ENCODE data around the gene GLRA1. TPM values are rescaled to one million over a fixed set of nuclear protein-coding genes. Genes with fewer than 3 reads are reported as not detected.

Gene GLRA1
- total RNA-seq, 1 experiment from 2014 or later = not detected

- no peaks in the 10 kb centered on the region for H3K9me3 ChIP-seq (ENCODE audit: low read length)
- TF ChIP-seq CTCF (conservative IDR thresholded peaks at IDR 0.05; ENCODE audit: low read depth, low read length) (no peak), EZH2 (IDR thresholded peaks at IDR 0.05; ENCODE audit: low read length, unreplicated experiment) (no peak), EZH2phosphoT487 (IDR thresholded peaks at IDR 0.05; ENCODE audit: borderline replicate concordance, low read length) (no peak)
- peaks cover 68% of the 10 kb centered on the region for H3K79me2 ChIP-seq (ENCODE audit: low read length)
- CTCF ChIA-PET = no interaction called here
- no peak overlapping the region for H3K9ac ChIP-seq (ENCODE audit: low read length)
- no peak overlapping the region for H2AFZ ChIP-seq (ENCODE audit: low read length)
- H4K20me1 ChIP-seq (ENCODE audit: low read length) = peaks cover 36% of the 10 kb centered on the region
- no peak overlapping the region for H3K4me2 ChIP-seq (ENCODE audit: low read length)
- H3F3A ChIP-seq (ENCODE audit: low read length, unreplicated experiment) = no peaks in the 10 kb centered on the region
- POLR2A ChIA-PET (ENCODE audit: unreplicated experiment) = no interaction called here
- intact Hi-C loops (cut with micrococcal nuclease) = no loop called here
- DNase-seq = no peak
- no TSS peak for BruUV-seq (replicated peaks)
- H3K27ac ChIP-seq (ENCODE audit: low read length) = no peak overlapping the region
- no peaks in the 10 kb centered on the region for H3K9me2 ChIP-seq (replicated peaks; ENCODE audit: low read length)
- H3K27me3 ChIP-seq (ENCODE audit: low read length) = no peaks in the 10 kb centered on the region
- H3K4me1 ChIP-seq (ENCODE audit: insufficient read depth, low read length) = no peaks in the 10 kb centered on the region
- H3K36me3 ChIP-seq (ENCODE audit: low read depth, low read length) = peaks cover 84% of the 10 kb centered on the region
- no peak overlapping the region for H3K4me3 ChIP-seq (ENCODE audit: low read length)
- no peak for ATAC-seq
These were observed 126.0 kb downstream of the GLRA1 start for GRCh38 chr5:151798674-151799073.

DNA sequence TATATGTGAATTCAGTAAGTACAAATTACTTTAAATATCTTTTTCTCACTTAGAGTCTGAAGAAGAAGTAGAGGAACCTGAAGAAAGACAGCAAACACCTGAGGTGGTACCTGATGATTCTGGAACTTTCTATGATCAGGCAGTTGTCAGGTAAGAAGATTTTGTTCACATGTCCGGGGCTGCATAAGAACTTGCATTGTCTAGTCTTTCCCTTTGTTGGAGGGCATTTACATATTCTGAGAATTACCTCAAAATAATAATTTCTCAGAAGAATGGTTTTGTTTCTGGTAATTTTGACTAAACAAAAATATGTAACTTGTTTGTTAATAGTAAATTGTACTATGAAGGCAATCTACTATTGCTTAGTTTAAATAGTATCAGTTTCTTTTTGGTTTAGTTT, 129.2 kb downstream of the GLRA1 start:
- no peak overlapping the region for H3K4me2 ChIP-seq (ENCODE audit: low read length)
- H3K9me3 ChIP-seq (ENCODE audit: low read length) = no peaks in the 10 kb centered on the region
- H3K9me2 ChIP-seq (replicated peaks; ENCODE audit: low read length) = no peaks in the 10 kb centered on the region
- POLR2A ChIA-PET (ENCODE audit: unreplicated experiment) = no interaction called here
- H3K4me1 ChIP-seq (ENCODE audit: insufficient read depth, low read length) = no peaks in the 10 kb centered on the region
- peaks cover 60% of the 10 kb centered on the region for H4K20me1 ChIP-seq (ENCODE audit: low read length)
- peaks cover 93% of the 10 kb centered on the region for H3K36me3 ChIP-seq (ENCODE audit: low read depth, low read length)
- intact Hi-C loops (cut with micrococcal nuclease) = no loop called here
- no peaks in the 10 kb centered on the region for H3K27me3 ChIP-seq (ENCODE audit: low read length)
- no peak overlapping the region for H3K27ac ChIP-seq (ENCODE audit: low read length)
- no peak overlapping the region for H2AFZ ChIP-seq (ENCODE audit: low read length)
- H3K9ac ChIP-seq (ENCODE audit: low read length) = no peak overlapping the region
- no peak for TF ChIP-seq CTCF (conservative IDR thresholded peaks at IDR 0.05; ENCODE audit: low read depth, low read length)
- no peak for TF ChIP-seq EZH2 (IDR thresholded peaks at IDR 0.05; ENCODE audit: low read length, unreplicated experiment)
- no peak for TF ChIP-seq EZH2phosphoT487 (IDR thresholded peaks at IDR 0.05; ENCODE audit: borderline replicate concordance, low read length)
- CTCF ChIA-PET = no interaction called here
- H3K79me2 ChIP-seq (ENCODE audit: low read length) = peaks cover 88% of the 10 kb centered on the region
- H3K4me3 ChIP-seq (ENCODE audit: low read length) = no peak overlapping the region
- peaks cover under 1% of the 10 kb centered on the region for H3F3A ChIP-seq (ENCODE audit: low read length, unreplicated experiment)
- ATAC-seq (no peak), DNase-seq (no peak)
- BruUV-seq (replicated peaks) = no TSS peak

- H3K9me2 ChIP-seq (replicated peaks; ENCODE audit: low read length) = no peaks in the 10 kb centered on the region
- no peak for DNase-seq
- peaks cover 97% of the 10 kb centered on the region for H3K79me2 ChIP-seq (ENCODE audit: low read length)
- no peaks in the 10 kb centered on the region for H3K27me3 ChIP-seq (ENCODE audit: low read length)
- no peak overlapping the region for H3K9ac ChIP-seq (ENCODE audit: low read length)
- H3K36me3 ChIP-seq (ENCODE audit: low read depth, low read length) = peaks cover 91% of the 10 kb centered on the region
- H3K9me3 ChIP-seq (ENCODE audit: low read length) = no peaks in the 10 kb centered on the region
- no peak overlapping the region for H3K4me3 ChIP-seq (ENCODE audit: low read length)
- H3K4me2 ChIP-seq (ENCODE audit: low read length) = no peak overlapping the region
- ChIA-PET POLR2A (ENCODE audit: unreplicated experiment) (no interaction called here), CTCF (no interaction called here)
- peaks cover 62% of the 10 kb centered on the region for H4K20me1 ChIP-seq (ENCODE audit: low read length)
- H3K4me1 ChIP-seq (ENCODE audit: insufficient read depth, low read length) = no peaks in the 10 kb centered on the region
- ATAC-seq = peak; percentile 73
- no peak overlapping the region for H3K27ac ChIP-seq (ENCODE audit: low read length)
- BruUV-seq (replicated peaks) = no TSS peak
- peaks cover 4% of the 10 kb centered on the region for H3F3A ChIP-seq (ENCODE audit: low read length, unreplicated experiment)
- TF ChIP-seq EZH2 (IDR thresholded peaks at IDR 0.05; ENCODE audit: low read length, unreplicated experiment) = no peak
- TF ChIP-seq CTCF (conservative IDR thresholded peaks at IDR 0.05; ENCODE audit: low read depth, low read length) = no peak
- TF ChIP-seq EZH2phosphoT487 (IDR thresholded peaks at IDR 0.05; ENCODE audit: borderline replicate concordance, low read length) = no peak
- no peak overlapping the region for H2AFZ ChIP-seq (ENCODE audit: low read length)
- intact Hi-C loops (cut with micrococcal nuclease) = no loop called here
These were observed 131.3 kb downstream of the GLRA1 start for GRCh38 chr5:151793358-151793757.
